WTC11 (cell line): Measurements from ENCODE around the gene KIT. TPM values are rescaled to one million over a fixed set of nuclear protein-coding genes. Genes with fewer than 3 reads are reported as not detected.

Experiments
- ATAC-seq: fragments of 200-7000 bp; cut with Tn5 transposase; 2 replicates; pipeline ENCODE4 v1.10.0; 2021; ENCODE audit warnings: mild to moderate bottlenecking, moderate library complexity
- CTCF ChIA-PET: fragments of 300-600 bp; sonication (Branson Sonifier 250); formaldehyde crosslinking; loops from one replicate; lab custom pipeline; 2021; ENCODE audit warnings: antibody characterized with exemption; lab: Charles Lee
- POLR2A ChIA-PET: fragments of 350-600 bp; sonication (Branson Sonifier 250); formaldehyde crosslinking; loops from one replicate; lab custom pipeline; 2021; ENCODE audit warnings: antibody characterized with exemption; lab: Charles Lee
- DNase-seq: peaks from one replicate; pipeline ENCODE4 v3.0.0; 2021; ENCODE audit warnings: low spot score
- H3K27ac Mint-ChIP-seq: 2 replicates; pipeline ENCODE4 v1.8.0; 2021; ENCODE audit warnings: mixed read lengths
- H3K27me3 Mint-ChIP-seq: 2 replicates; pipeline ENCODE4 v1.8.0; 2021; ENCODE audit warnings: low read depth, mild to moderate bottlenecking, moderate library complexity, mixed read lengths
- H3K36me3 Mint-ChIP-seq: 2 replicates; pipeline ENCODE4 v1.8.0; 2021; ENCODE audit warnings: mixed read lengths
- H3K4me1 Mint-ChIP-seq: 2 replicates; pipeline ENCODE4 v1.8.0; 2022; ENCODE audit warnings: mixed read lengths
- H3K4me3 Mint-ChIP-seq: 2 replicates; pipeline ENCODE4 v1.8.0; 2021; ENCODE audit warnings: mild to moderate bottlenecking, moderate library complexity, mixed read lengths
- H3K9me3 Mint-ChIP-seq: 2 replicates; pipeline ENCODE4 v1.8.0; 2021; ENCODE audit warnings: mixed read lengths
- CREB1 ChIP-seq: sonication (generic); formaldehyde crosslinking; IDR thresholded peaks from 2 replicates; pipeline ENCODE4 v1.8.0; 2023; ENCODE audit warnings: mild to moderate bottlenecking, missing genetic modification reagents
- EMX1 ChIP-seq: fragments of 250-450 bp; sonication (Bioruptor Pico); IDR thresholded peaks from 2 replicates; pipeline ENCODE4 v1.8.0; 2021; ENCODE audit warnings: mild to moderate bottlenecking
- FOXJ3 ChIP-seq: sonication (generic); formaldehyde crosslinking; IDR thresholded peaks from 2 replicates; pipeline ENCODE4 v1.9.0; 2021; ENCODE audit warnings: missing genetic modification reagents, mild to moderate bottlenecking, borderline replicate concordance
- FOXK1 ChIP-seq: sonication (generic); formaldehyde crosslinking; IDR thresholded peaks from 2 replicates; pipeline ENCODE4 v1.8.0; 2022; ENCODE audit warnings: mild to moderate bottlenecking, moderate library complexity, missing genetic modification reagents
- GRHL2 ChIP-seq: fragments of 250-450 bp; sonication (Bioruptor Pico); IDR thresholded peaks from 2 replicates; pipeline ENCODE4 v1.8.0; 2022; ENCODE audit warnings: mild to moderate bottlenecking, moderate library complexity; ENCODE audit not compliant: insufficient replicate concordance, severe bottlenecking
- GTF2I ChIP-seq: fragments of 250-450 bp; sonication (Bioruptor Pico); conservative IDR thresholded peaks from 2 replicates; pipeline ENCODE4 v1.4.0; 2021; ENCODE audit warnings: mild to moderate bottlenecking
- NFYB ChIP-seq: sonication (generic); formaldehyde crosslinking; conservative IDR thresholded peaks from 2 replicates; pipeline ENCODE4 v1.8.0; 2022; ENCODE audit warnings: low read depth, missing genetic modification reagents
- OVOL2 ChIP-seq: fragments of 250-450 bp; sonication (Bioruptor Pico); IDR thresholded peaks from 2 replicates; pipeline ENCODE4 v1.9.0; 2021; ENCODE audit warnings: mild to moderate bottlenecking, borderline replicate concordance
- PRDM15 ChIP-seq: sonication (generic); formaldehyde crosslinking; IDR thresholded peaks from 2 replicates; pipeline ENCODE4 v1.8.0; 2022; ENCODE audit warnings: missing genetic modification reagents
- PREB ChIP-seq: sonication (generic); formaldehyde crosslinking; IDR thresholded peaks from 2 replicates; pipeline ENCODE4 v1.8.1; 2022; ENCODE audit warnings: mild to moderate bottlenecking, missing genetic modification reagents, moderate library complexity, borderline replicate concordance
- PRRX2 ChIP-seq: fragments of 250-450 bp; sonication (Bioruptor Pico); IDR thresholded peaks from 2 replicates; pipeline ENCODE4 v1.8.0; 2021; ENCODE audit warnings: mild to moderate bottlenecking
- TCF7 ChIP-seq: sonication (generic); formaldehyde crosslinking; IDR thresholded peaks from 2 replicates; pipeline ENCODE4 v1.8.0; 2022; ENCODE audit warnings: mild to moderate bottlenecking, low read depth, missing genetic modification reagents, moderate library complexity
- TEAD4 ChIP-seq: sonication (generic); formaldehyde crosslinking; IDR thresholded peaks from 2 replicates; pipeline ENCODE4 v1.8.0; 2022; ENCODE audit warnings: mild to moderate bottlenecking, missing genetic modification reagents
- ZBTB43 ChIP-seq: sonication (generic); formaldehyde crosslinking; IDR thresholded peaks from 2 replicates; pipeline ENCODE4 v1.8.1; 2023; ENCODE audit warnings: mild to moderate bottlenecking, missing genetic modification reagents
- ZNF232 ChIP-seq: sonication (generic); formaldehyde crosslinking; IDR thresholded peaks from 2 replicates; pipeline ENCODE4 v1.8.0; 2022; ENCODE audit warnings: mild to moderate bottlenecking, missing genetic modification reagents
- ZNF317 ChIP-seq: sonication (generic); formaldehyde crosslinking; IDR thresholded peaks from 2 replicates; pipeline ENCODE4 v1.8.1; 2023; ENCODE audit warnings: low read depth, mild to moderate bottlenecking, moderate library complexity, missing genetic modification reagents, borderline replicate concordance
- ZNF532 ChIP-seq: fragments of 250-450 bp; sonication (Bioruptor Pico); IDR thresholded peaks from 2 replicates; pipeline ENCODE4 v1.9.0; 2021; ENCODE audit warnings: mild to moderate bottlenecking, borderline replicate concordance
- total RNA-seq: library from RNA; stranded (reverse); gene quantifications from 3 replicates; pipeline ENCODE4 v1.2.3, GENCODE V29; 2021
- TF ChIP-seq, protein P1 (sequence below): fragments of 250-450 bp; sonication (Bioruptor Pico); IDR thresholded peaks from 2 replicates; pipeline ENCODE4 v1.8.0; 2021; ENCODE audit warnings: mild to moderate bottlenecking
- TF ChIP-seq, protein P2 (sequence below): fragments of 200-600 bp; IDR thresholded peaks from 2 replicates; pipeline ENCODE4 v1.8.0; 2022; ENCODE audit warnings: antibody characterized with exemption
- TF ChIP-seq, protein P3 (sequence below): sonication (generic); formaldehyde crosslinking; IDR thresholded peaks from 2 replicates; pipeline ENCODE4 v1.8.0; 2022; ENCODE audit warnings: mild to moderate bottlenecking, missing genetic modification reagents
- TF ChIP-seq, protein P4 (sequence below): sonication (generic); formaldehyde crosslinking; IDR thresholded peaks from 2 replicates; pipeline ENCODE4 v1.8.1; 2022; ENCODE audit warnings: missing genetic modification reagents, borderline replicate concordance

KIT gene
- total RNA-seq, 1 experiment from 2014 or later, result 23.3 TPM

DNA sequence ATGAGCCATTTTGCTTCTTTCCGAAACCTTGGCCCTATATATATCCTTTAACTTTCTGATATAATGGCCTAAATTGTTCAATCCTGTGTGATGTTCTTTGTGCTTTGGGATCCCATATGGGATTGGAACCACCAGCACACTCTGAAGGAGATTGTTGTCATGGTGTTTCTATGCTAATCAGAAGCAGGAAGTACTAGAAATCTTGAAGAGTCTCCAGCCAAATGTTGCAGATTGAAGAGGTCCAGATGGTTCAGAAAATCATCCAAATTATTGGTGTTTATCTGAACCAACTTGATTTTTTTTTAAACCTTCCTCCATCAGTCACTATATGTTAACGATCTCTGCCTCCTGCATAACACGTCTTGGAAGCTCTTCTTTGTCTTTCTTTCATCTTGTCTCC is 72.8 kb downstream of the KIT start (continued):
- TF ChIP-seq PRDM15 (CRISPR knock-in tag), result no peak
- no peak for TF ChIP-seq TEAD4 (CRISPR knock-in tag)
- TF ChIP-seq, protein P1, sequence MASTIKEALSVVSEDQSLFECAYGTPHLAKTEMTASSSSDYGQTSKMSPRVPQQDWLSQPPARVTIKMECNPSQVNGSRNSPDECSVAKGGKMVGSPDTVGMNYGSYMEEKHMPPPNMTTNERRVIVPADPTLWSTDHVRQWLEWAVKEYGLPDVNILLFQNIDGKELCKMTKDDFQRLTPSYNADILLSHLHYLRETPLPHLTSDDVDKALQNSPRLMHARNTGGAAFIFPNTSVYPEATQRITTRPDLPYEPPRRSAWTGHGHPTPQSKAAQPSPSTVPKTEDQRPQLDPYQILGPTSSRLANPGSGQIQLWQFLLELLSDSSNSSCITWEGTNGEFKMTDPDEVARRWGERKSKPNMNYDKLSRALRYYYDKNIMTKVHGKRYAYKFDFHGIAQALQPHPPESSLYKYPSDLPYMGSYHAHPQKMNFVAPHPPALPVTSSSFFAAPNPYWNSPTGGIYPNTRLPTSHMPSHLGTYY (CRISPR knock-in tag), result no peak

- Mint-ChIP-seq H3K27ac (no peak overlapping the region), H3K4me1 (peaks cover 13% of the 10 kb centered on the region), H3K27me3 (no peaks in the 10 kb centered on the region), H3K4me3 (no peak overlapping the region), H3K36me3 (peaks cover 61% of the 10 kb centered on the region), H3K9me3 (no peaks in the 10 kb centered on the region)
- ATAC-seq (no peak), DNase-seq (no peak)
- ChIA-PET CTCF (no interaction called here), POLR2A (no interaction called here)
- TF ChIP-seq PREB (CRISPR knock-in tag) (no peak), GRHL2 (no peak), TCF7 (CRISPR knock-in tag) (no peak), NFYB (no peak), ZNF232 (no peak), FOXK1 (CRISPR knock-in tag) (no peak), GTF2I (CRISPR knock-in tag) (no peak), OVOL2 (CRISPR knock-in tag) (no peak), ZBTB43 (CRISPR knock-in tag) (no peak), PRRX2 (no peak), EMX1 (CRISPR knock-in tag) (no peak), ZNF532 (CRISPR knock-in tag) (no peak), FOXJ3 (no peak), CREB1 (CRISPR knock-in tag) (no peak), ZNF317 (CRISPR knock-in tag) (no peak)
- TF ChIP-seq, protein P2, sequence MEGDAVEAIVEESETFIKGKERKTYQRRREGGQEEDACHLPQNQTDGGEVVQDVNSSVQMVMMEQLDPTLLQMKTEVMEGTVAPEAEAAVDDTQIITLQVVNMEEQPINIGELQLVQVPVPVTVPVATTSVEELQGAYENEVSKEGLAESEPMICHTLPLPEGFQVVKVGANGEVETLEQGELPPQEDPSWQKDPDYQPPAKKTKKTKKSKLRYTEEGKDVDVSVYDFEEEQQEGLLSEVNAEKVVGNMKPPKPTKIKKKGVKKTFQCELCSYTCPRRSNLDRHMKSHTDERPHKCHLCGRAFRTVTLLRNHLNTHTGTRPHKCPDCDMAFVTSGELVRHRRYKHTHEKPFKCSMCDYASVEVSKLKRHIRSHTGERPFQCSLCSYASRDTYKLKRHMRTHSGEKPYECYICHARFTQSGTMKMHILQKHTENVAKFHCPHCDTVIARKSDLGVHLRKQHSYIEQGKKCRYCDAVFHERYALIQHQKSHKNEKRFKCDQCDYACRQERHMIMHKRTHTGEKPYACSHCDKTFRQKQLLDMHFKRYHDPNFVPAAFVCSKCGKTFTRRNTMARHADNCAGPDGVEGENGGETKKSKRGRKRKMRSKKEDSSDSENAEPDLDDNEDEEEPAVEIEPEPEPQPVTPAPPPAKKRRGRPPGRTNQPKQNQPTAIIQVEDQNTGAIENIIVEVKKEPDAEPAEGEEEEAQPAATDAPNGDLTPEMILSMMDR, result no peak
- TF ChIP-seq, protein P3, sequence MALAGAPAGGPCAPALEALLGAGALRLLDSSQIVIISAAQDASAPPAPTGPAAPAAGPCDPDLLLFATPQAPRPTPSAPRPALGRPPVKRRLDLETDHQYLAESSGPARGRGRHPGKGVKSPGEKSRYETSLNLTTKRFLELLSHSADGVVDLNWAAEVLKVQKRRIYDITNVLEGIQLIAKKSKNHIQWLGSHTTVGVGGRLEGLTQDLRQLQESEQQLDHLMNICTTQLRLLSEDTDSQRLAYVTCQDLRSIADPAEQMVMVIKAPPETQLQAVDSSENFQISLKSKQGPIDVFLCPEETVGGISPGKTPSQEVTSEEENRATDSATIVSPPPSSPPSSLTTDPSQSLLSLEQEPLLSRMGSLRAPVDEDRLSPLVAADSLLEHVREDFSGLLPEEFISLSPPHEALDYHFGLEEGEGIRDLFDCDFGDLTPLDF (CRISPR knock-in tag), result no peak
- TF ChIP-seq, protein P4, sequence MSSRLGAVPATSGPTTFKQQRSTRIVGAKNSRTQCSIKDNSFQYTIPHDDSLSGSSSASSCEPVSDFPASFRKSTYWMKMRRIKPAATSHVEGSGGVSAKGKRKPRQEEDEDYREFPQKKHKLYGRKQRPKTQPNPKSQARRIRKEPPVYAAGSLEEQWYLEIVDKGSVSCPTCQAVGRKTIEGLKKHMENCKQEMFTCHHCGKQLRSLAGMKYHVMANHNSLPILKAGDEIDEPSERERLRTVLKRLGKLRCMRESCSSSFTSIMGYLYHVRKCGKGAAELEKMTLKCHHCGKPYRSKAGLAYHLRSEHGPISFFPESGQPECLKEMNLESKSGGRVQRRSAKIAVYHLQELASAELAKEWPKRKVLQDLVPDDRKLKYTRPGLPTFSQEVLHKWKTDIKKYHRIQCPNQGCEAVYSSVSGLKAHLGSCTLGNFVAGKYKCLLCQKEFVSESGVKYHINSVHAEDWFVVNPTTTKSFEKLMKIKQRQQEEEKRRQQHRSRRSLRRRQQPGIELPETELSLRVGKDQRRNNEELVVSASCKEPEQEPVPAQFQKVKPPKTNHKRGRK (CRISPR knock-in tag), result no peak
Measured at GRCh38 chr4:54731552-54731951, 73.8 kb downstream of the KIT start.
